ENCODE results near the gene ACSM6.

Gene ACSM6

GRCh38 chr10:95273393-95274312 is 79.6 kb downstream of the ACSM6 start:
- no peak for DNase-seq (ENCODE audit: low read depth in 3 of 3)

- no peak for DNase-seq (ENCODE audit: low read depth in 3 of 3)
Observed at GRCh38 chr10:95275726-95276366, 81.8 kb downstream of the ACSM6 start.

GRCh38 chr10:95276367-95277200 is 82.5 kb downstream of the ACSM6 start:
- DNase-seq (ENCODE audit: low read depth in 3 of 3) = no peak

- no peak for DNase-seq (ENCODE audit: low read depth in 3 of 3)
Observed at GRCh38 chr10:95277201-95277570, 83.1 kb downstream of the ACSM6 start.

- DNase-seq (ENCODE audit: low read depth in 3 of 3) = no peak
Observed at GRCh38 chr10:95277614-95278013, 83.6 kb downstream of the ACSM6 start.

Measured in stimulated activated CD4-positive, alpha-beta T cell treated with anti-CD3 and anti-CD28 coated beads, TNF-alpha, amount 100 ng/mL, for 48 hours (primary cell).